Measurements from ENCODE around the gene FKBP9. TPM values are rescaled to one million over a fixed set of nuclear protein-coding genes. Genes with fewer than 3 reads are reported as not detected.

FKBP9 gene
- total RNA-seq, 1 experiment from 2014 or later: 82.6 TPM

DNA sequence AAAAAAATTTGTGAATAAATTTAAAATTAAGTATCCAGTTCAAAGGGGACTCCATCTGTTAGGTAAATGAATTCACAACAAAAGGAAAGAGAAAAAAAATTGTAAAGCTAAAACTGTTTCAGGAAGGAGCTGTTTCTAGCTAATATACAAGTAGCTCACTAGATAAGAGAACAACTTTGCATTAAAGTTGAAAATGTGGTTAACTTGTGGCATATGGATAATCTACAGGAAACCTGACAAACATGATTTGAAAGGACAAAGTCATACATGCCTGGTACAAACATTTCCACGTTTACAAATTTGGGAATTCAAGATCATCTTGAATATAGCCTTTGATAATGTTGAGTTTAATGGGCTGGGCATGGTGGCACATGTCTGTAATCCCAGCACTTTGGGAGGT lies 96.5 kb downstream of the FKBP9 start:
- Mint-ChIP-seq H3K27ac (ENCODE audit: unreplicated experiment) (no peak overlapping the region), H3K27me3 (ENCODE audit: insufficient read depth, unreplicated experiment) (no peaks in the 10 kb centered on the region), H3K4me3 (ENCODE audit: unreplicated experiment) (no peak overlapping the region), H3K4me1 (ENCODE audit: low read depth, unreplicated experiment) (peaks cover 16% of the 10 kb centered on the region), H3K9me3 (ENCODE audit: unreplicated experiment) (no peaks in the 10 kb centered on the region), H3K36me3 (ENCODE audit: insufficient read depth, unreplicated experiment) (no peaks in the 10 kb centered on the region)
- DNase-seq: no peak
- Histone ChIP-seq H3K4me3 (ENCODE audit: low read depth, low read length) (no peak overlapping the region), H3K36me3 (ENCODE audit: control insufficient read depth, insufficient read depth, low read length) (no peaks in the 10 kb centered on the region), H3K4me1 (no peaks in the 10 kb centered on the region), H3K27me3 (replicated peaks; ENCODE audit: control insufficient read depth, insufficient read depth, low read length) (no peaks in the 10 kb centered on the region), H3K9me3 (no peaks in the 10 kb centered on the region)
- POLR2A ChIA-PET: no interaction called here
- TF ChIP-seq, protein P1, sequence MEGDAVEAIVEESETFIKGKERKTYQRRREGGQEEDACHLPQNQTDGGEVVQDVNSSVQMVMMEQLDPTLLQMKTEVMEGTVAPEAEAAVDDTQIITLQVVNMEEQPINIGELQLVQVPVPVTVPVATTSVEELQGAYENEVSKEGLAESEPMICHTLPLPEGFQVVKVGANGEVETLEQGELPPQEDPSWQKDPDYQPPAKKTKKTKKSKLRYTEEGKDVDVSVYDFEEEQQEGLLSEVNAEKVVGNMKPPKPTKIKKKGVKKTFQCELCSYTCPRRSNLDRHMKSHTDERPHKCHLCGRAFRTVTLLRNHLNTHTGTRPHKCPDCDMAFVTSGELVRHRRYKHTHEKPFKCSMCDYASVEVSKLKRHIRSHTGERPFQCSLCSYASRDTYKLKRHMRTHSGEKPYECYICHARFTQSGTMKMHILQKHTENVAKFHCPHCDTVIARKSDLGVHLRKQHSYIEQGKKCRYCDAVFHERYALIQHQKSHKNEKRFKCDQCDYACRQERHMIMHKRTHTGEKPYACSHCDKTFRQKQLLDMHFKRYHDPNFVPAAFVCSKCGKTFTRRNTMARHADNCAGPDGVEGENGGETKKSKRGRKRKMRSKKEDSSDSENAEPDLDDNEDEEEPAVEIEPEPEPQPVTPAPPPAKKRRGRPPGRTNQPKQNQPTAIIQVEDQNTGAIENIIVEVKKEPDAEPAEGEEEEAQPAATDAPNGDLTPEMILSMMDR (IDR thresholded peaks at IDR 0.05; ENCODE audit: insufficient read depth in 1 of 2, low read depth in 1 of 2, low read length in 1 of 2, severe bottlenecking in 1 of 2, unreplicated experiment in 1 of 2): no peak
- intact Hi-C loops (cut with micrococcal nuclease; ENCODE audit: unreplicated experiment): loop anchor here (5.0 kb wide), 1 partner anchor 36 kb away; no protein-coding TSS in a partner anchor
- BruUV-seq (replicated peaks): no TSS peak
- CTCF ChIA-PET: interaction anchor here (0.6 kb wide), 1 partner anchor 104 kb away, joined by 3 read pairs; no protein-coding TSS in a partner anchor

GRCh38 chr7:33054261-33054964 lies 97.2 kb downstream of the FKBP9 start:
- no peak for DNase-seq
- Mint-ChIP-seq H3K9me3 (ENCODE audit: unreplicated experiment) (no peaks in the 10 kb centered on the region), H3K36me3 (ENCODE audit: insufficient read depth, unreplicated experiment) (no peaks in the 10 kb centered on the region), H3K27ac (ENCODE audit: unreplicated experiment) (no peak overlapping the region), H3K4me3 (ENCODE audit: unreplicated experiment) (no peak overlapping the region), H3K4me1 (ENCODE audit: low read depth, unreplicated experiment) (peaks cover 19% of the 10 kb centered on the region), H3K27me3 (ENCODE audit: insufficient read depth, unreplicated experiment) (no peaks in the 10 kb centered on the region)
- no TSS peak for BruUV-seq (replicated peaks)
- Histone ChIP-seq H3K9me3 (no peaks in the 10 kb centered on the region), H3K4me3 (ENCODE audit: low read depth, low read length) (no peak overlapping the region), H3K27me3 (replicated peaks; ENCODE audit: control insufficient read depth, insufficient read depth, low read length) (no peaks in the 10 kb centered on the region), H3K36me3 (ENCODE audit: control insufficient read depth, insufficient read depth, low read length) (no peaks in the 10 kb centered on the region), H3K4me1 (no peaks in the 10 kb centered on the region)
- TF ChIP-seq, protein P1 (IDR thresholded peaks at IDR 0.05; ENCODE audit: insufficient read depth in 1 of 2, low read depth in 1 of 2, low read length in 1 of 2, severe bottlenecking in 1 of 2, unreplicated experiment in 1 of 2): no peak
- ChIA-PET POLR2A (no interaction called here), CTCF (interaction anchor here (0.6 kb wide), 1 partner anchor 105 kb away, joined by 3 read pairs; no protein-coding TSS in a partner anchor)
- intact Hi-C loops (cut with micrococcal nuclease; ENCODE audit: unreplicated experiment): loop anchor here (5.0 kb wide), 1 partner anchor 37 kb away; no protein-coding TSS in a partner anchor

- no peaks in the 10 kb centered on the region for H3K36me3 ChIP-seq (ENCODE audit: control insufficient read depth, insufficient read depth, low read length)
- TF ChIP-seq, protein P1 (IDR thresholded peaks at IDR 0.05; ENCODE audit: insufficient read depth in 1 of 2, low read depth in 1 of 2, low read length in 1 of 2, severe bottlenecking in 1 of 2, unreplicated experiment in 1 of 2): no peak
- CTCF ChIA-PET: no interaction called here
- Mint-ChIP-seq H3K4me1 (ENCODE audit: low read depth, unreplicated experiment) (peaks cover 19% of the 10 kb centered on the region), H3K27me3 (ENCODE audit: insufficient read depth, unreplicated experiment) (no peaks in the 10 kb centered on the region), H3K4me3 (ENCODE audit: unreplicated experiment) (no peak overlapping the region), H3K27ac (ENCODE audit: unreplicated experiment) (no peak overlapping the region), H3K36me3 (ENCODE audit: insufficient read depth, unreplicated experiment) (no peaks in the 10 kb centered on the region), H3K9me3 (ENCODE audit: unreplicated experiment) (no peaks in the 10 kb centered on the region)
- DNase-seq: no peak
- no TSS peak for BruUV-seq (replicated peaks)
- intact Hi-C loops (cut with micrococcal nuclease; ENCODE audit: unreplicated experiment): no loop called here
- POLR2A ChIA-PET: no interaction called here
- H3K9me3 ChIP-seq: no peaks in the 10 kb centered on the region
- H3K4me3 ChIP-seq (ENCODE audit: low read depth, low read length): no peak overlapping the region
- H3K4me1 ChIP-seq: no peaks in the 10 kb centered on the region
- no peaks in the 10 kb centered on the region for H3K27me3 ChIP-seq (replicated peaks; ENCODE audit: control insufficient read depth, insufficient read depth, low read length)
These were observed 97.9 kb downstream of the FKBP9 start for GRCh38 chr7:33055158-33055557.

Other genes starting within 250 kb of the FKBP9 start
- gene KBTBD2, start 65.7 kb upstream of the FKBP9 start, total RNA-seq (2022): 30.2 and 30.8 TPM in 2 replicates
- 32.6 and 38.9 TPM in 2 replicates for gene NT5C3A, start 105.3 kb downstream of the FKBP9 start, total RNA-seq (2022)
- 20.3 and 22.2 TPM in 2 replicates for gene RP9, start 152.0 kb downstream of the FKBP9 start, total RNA-seq (2022)
- gene BBS9, start 172.1 kb downstream of the FKBP9 start, total RNA-seq (2022): 4.7 and 5.6 TPM in 2 replicates

Data from Caco-2 (cell line).